Breast epithelium (tissue), 4 donors: ENCODE data around the gene WDPCP. TPM values are rescaled to one million over a fixed set of nuclear protein-coding genes. Genes with fewer than 3 reads are reported as not detected.
"Not testable (repeated sequence)": the region's sequence is repeated elsewhere in the genome, so short reads cannot be mapped to it uniquely, and the experiment has no call there.

Experiments
- DNase-seq, 2 donors: peaks; one replicate each; pipeline ENCODE4 v3.0.0-alpha.2; 2019; ENCODE audit warnings: low spot score in 2 of 2
- H3K27ac ChIP-seq, 2 donors: fragments of 200-600 bp; sonication (generic) in 1 of 2; one replicate each; pipeline ENCODE4 v1.5.1; 2016 to 2019; ENCODE audit warnings: mild to moderate bottlenecking in 1 of 2
- H3K27me3 ChIP-seq, 2 donors: fragments of 200-600 bp; sonication (generic) in 1 of 2; one replicate each; pipeline versions ENCODE4 v1.5.1 to v1.6.0; 2017 to 2019; ENCODE audit warnings: control low read depth in 1 of 2, mild to moderate bottlenecking in 1 of 2
- H3K36me3 ChIP-seq: fragments of 200-600 bp; one replicate; pipeline ENCODE4 v1.5.1; 2019
- H3K4me1 ChIP-seq, 2 donors: fragments of 200-600 bp; sonication (generic); one replicate each; pipeline ENCODE4 v1.5.1; 2016 to 2019; ENCODE audit warnings: control low read depth in 1 of 2
- H3K4me3 ChIP-seq, 3 donors: fragments of 200-600 bp; sonication (generic); 1 replicate in 2 of 3; 2 replicates in 1 of 3; pipeline ENCODE4 v1.5.1; 2016 to 2019; ENCODE audit warnings: mild to moderate bottlenecking in 3 of 3, moderate library complexity in 2 of 3
- H3K9me3 ChIP-seq, 2 donors: fragments of 200-600 bp; sonication (generic) in 1 of 2; one replicate each; pipeline ENCODE4 v1.5.1; 2016 to 2019; ENCODE audit warnings: control low read depth in 1 of 2
- POLR2A ChIP-seq: fragments of 450-650 bp; IDR thresholded peaks from one replicate; pipeline ENCODE4 v1.6.1; 2016; ENCODE audit warnings: antibody characterized with exemption, mild to moderate bottlenecking, moderate library complexity
- POLR2AphosphoS5 ChIP-seq, 3 donors: sonication (generic); formaldehyde crosslinking; IDR thresholded peaks; one replicate each; pipeline ENCODE4 v1.6.1; 2017; ENCODE audit warnings: antibody characterized with exemption in 3 of 3
- intact Hi-C: fragments of 100-400 bp; cut with DNase I; formaldehyde crosslinking; loops from one replicate; pipeline ENCODE4 v1.15.1; 2023; ENCODE audit warnings: low total_unique reads
- total RNA-seq, 3 donors: library from RNA; depleted of rRNA; stranded (reverse); fragments of >200 nt; gene quantifications; one replicate each; pipeline ENCODE4 v1.1.0, GENCODE V29; 2016
- TF ChIP-seq, protein P1 (sequence below), 3 donors: fragments of 450-650 bp; IDR thresholded peaks; one replicate each; pipeline ENCODE4 v1.5.1; 2016 to 2017; ENCODE audit warnings: antibody characterized with exemption in 3 of 3, mild to moderate bottlenecking in 3 of 3, moderate library complexity in 3 of 3

Gene WDPCP
- total RNA-seq, 3 donors from 2014 or later = 25.2 to 37.4 (median 29.4) TPM

DNA sequence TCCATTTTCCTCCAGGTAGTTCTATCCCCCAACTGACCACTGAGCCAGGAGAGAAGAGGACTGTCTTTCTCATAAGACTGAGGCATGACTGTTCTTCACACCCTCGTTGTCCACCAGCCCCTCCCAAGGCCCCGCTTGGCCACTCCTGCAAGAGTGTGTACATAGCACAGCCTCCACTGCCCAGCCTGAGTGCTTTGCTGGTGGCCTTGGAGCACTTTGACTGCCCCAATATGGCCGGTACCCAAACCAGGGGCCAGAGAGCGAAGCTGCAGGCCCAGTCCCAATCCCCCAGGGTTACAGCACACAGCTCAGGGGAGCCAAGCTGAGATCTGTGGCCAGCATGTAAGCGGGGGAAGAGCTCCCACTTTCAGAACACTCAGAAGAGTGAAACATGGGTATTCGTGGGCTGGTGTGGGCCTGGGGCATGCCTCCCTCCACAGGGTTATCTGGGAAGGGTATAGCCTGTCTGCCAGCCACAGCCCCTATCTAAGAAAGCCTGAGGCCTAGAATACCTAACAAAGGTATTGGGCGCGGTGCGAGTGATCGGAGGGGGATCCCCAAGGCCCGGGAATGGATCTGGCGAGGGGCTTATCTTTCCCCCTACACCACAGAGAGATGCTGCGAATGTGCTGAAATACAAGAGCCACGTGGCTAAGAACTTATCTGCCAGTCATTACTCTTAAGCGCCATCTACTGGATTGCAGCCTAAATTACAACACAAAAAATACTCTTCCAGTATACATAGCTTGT is 163.8 kb downstream of the WDPCP start:
- Histone ChIP-seq H3K4me3 (no peak overlapping the region), H3K27me3 (no peaks in the 10 kb centered on the region), H3K36me3 (no peaks in the 10 kb centered on the region), H3K27ac (no peak overlapping the region), H3K4me1 (no peaks in the 10 kb centered on the region), H3K9me3 (no peaks in the 10 kb centered on the region)
- TF ChIP-seq POLR2AphosphoS5 (IDR thresholded peaks at IDR 0.05) = no peak
- TF ChIP-seq, protein P1, sequence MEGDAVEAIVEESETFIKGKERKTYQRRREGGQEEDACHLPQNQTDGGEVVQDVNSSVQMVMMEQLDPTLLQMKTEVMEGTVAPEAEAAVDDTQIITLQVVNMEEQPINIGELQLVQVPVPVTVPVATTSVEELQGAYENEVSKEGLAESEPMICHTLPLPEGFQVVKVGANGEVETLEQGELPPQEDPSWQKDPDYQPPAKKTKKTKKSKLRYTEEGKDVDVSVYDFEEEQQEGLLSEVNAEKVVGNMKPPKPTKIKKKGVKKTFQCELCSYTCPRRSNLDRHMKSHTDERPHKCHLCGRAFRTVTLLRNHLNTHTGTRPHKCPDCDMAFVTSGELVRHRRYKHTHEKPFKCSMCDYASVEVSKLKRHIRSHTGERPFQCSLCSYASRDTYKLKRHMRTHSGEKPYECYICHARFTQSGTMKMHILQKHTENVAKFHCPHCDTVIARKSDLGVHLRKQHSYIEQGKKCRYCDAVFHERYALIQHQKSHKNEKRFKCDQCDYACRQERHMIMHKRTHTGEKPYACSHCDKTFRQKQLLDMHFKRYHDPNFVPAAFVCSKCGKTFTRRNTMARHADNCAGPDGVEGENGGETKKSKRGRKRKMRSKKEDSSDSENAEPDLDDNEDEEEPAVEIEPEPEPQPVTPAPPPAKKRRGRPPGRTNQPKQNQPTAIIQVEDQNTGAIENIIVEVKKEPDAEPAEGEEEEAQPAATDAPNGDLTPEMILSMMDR (IDR thresholded peaks at IDR 0.05) = no peak
- TF ChIP-seq POLR2A = no peak
- DNase-seq = no peak
- intact Hi-C loops = no loop called here

DNA sequence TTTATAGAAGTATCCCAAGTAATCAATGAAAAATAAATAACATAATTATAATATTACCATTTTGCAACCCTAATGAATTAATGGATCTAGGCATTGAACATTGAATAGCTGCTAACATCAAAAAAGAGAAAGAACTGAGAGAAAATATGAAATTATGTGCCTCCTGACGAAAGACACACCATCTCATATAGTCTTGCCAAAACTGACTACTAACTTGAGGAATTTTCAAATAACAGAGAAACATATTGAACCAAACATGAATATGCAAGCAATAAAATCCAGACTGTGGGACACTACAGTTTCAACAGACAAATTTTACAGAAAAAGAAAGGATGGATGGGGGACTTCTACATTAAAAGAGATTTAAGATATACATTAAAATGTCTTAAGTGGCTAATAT is 165.7 kb downstream of the WDPCP start:
- H3K4me3 ChIP-seq = no peak overlapping the region
- no peak for TF ChIP-seq POLR2A
- TF ChIP-seq, protein P1 (IDR thresholded peaks at IDR 0.05) = no peak
- TF ChIP-seq POLR2AphosphoS5 (IDR thresholded peaks at IDR 0.05) = no peak

DNA sequence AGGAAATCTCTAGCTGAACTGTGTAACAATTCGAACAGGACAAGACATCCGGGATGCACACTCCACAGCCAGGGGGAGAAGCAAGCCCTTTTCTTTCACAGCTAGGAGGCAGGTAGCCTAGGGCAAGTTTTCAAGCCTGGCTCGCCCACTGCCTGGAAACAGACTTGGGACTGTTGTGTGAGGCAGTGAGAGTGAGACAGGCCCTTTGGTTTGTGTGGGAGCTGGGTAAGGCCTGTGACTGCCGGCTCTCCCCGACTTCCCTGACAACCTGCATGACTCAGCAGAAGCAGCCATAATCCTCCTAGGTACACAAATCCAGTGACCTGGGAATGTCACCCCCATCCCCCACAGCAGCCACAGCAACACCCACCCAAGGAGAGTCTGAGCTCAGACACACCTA is 179.7 kb downstream of the WDPCP start:
- TF ChIP-seq, protein P1 (IDR thresholded peaks at IDR 0.05) = no peak
- TF ChIP-seq POLR2A (no peak), POLR2AphosphoS5 (IDR thresholded peaks at IDR 0.05) (no peak)

More for the DNA sequence above, 165.7 kb downstream of the WDPCP start:
- Histone ChIP-seq H3K27me3 (no peaks in the 10 kb centered on the region), H3K4me1 (no peaks in the 10 kb centered on the region), H3K36me3 (no peaks in the 10 kb centered on the region), H3K9me3 (no peaks in the 10 kb centered on the region), H3K27ac (no peak overlapping the region)
- no peak for DNase-seq
- intact Hi-C loops = no loop called here

DNA sequence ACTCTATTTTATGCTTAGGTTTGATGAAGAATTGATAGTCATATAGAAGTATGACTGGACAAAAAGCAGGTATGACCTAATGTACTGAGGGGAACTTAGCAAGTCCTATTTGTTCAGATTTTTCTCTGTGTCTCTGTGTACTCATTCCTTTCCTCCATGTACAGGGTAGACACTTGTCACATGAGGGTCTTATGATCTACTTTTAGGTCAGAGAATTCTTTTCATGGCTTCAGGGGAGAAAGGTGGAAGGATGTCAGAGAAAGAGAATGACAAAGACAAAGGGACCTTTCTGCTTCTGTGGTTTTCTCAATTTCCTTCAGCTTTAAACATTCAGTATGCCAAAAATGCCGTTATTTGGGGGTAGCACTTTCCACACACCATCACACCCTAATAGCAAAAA is 181.6 kb downstream of the WDPCP start:
- H3K27me3 ChIP-seq = no peaks in the 10 kb centered on the region
- H3K4me3 ChIP-seq = no peak overlapping the region
- no peaks in the 10 kb centered on the region for H3K36me3 ChIP-seq
- H3K9me3 ChIP-seq = no peaks in the 10 kb centered on the region
- DNase-seq = no peak
- no peaks in the 10 kb centered on the region for H3K4me1 ChIP-seq
- intact Hi-C loops = no loop called here
- TF ChIP-seq, protein P1 (IDR thresholded peaks at IDR 0.05) = no peak
- TF ChIP-seq POLR2A (no peak), POLR2AphosphoS5 (IDR thresholded peaks at IDR 0.05) (no peak)
- no peak overlapping the region for H3K27ac ChIP-seq

More for the DNA sequence above, 179.7 kb downstream of the WDPCP start:
- intact Hi-C loops = no loop called here
- Histone ChIP-seq H3K9me3 (no peaks in the 10 kb centered on the region), H3K36me3 (no peaks in the 10 kb centered on the region), H3K27ac (no peak overlapping the region), H3K4me1 (no peaks in the 10 kb centered on the region), H3K4me3 (no peak overlapping the region), H3K27me3 (no peaks in the 10 kb centered on the region)
- DNase-seq = no peak

DNA sequence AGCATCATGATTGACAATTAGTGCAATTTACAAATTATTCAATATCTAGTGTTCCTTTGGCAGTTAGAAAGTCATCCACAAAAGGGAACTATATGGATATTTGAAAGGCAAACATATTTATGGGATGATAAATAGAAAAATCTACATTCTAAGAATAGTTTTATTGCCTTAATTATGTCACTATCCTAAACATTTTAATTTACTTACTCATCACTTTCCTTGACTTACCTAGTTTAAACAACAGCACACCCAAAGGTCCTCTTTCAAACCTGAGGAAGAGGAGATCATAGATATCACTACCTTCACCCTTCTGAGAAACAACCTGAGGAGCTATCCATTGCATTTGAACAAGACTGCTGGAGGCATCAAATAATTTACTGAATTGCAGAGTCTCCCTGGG is 184.5 kb downstream of the WDPCP start:
- intact Hi-C loops = no loop called here
- TF ChIP-seq POLR2A (no peak), POLR2AphosphoS5 (IDR thresholded peaks at IDR 0.05) (no peak)
- TF ChIP-seq, protein P1 (IDR thresholded peaks at IDR 0.05) = no peak

DNA sequence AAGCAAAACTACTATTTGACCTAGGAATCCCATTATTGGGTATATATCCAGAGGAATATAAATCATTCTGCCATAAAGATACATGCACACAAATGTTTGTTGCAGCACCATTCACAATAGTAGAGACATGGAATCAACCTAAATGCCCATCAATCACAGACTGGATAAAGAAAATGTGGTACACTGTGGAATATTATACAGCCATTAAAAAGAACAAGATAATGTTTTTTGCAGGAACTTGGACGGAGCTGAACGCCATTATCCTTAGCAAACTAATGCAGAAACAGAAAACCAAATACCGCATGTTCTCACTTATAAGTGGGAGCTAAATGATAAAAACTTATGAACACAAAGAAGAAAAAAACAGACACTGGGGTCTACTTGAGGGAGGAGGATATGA is 185.4 kb downstream of the WDPCP start:
- DNase-seq, H3K9me3 ChIP-seq, H3K27ac ChIP-seq, H3K4me1 ChIP-seq, intact Hi-C loops, H3K36me3 ChIP-seq, H3K4me3 ChIP-seq, H3K27me3 ChIP-seq: not testable (repeated sequence)

More for the DNA sequence above, 184.5 kb downstream of the WDPCP start:
- H3K36me3 ChIP-seq = no peaks in the 10 kb centered on the region
- H3K4me1 ChIP-seq = no peaks in the 10 kb centered on the region
- H3K27ac ChIP-seq = no peak overlapping the region
- no peak overlapping the region for H3K4me3 ChIP-seq
- H3K27me3 ChIP-seq = no peaks in the 10 kb centered on the region
- DNase-seq = no peak
- no peaks in the 10 kb centered on the region for H3K9me3 ChIP-seq
